Measurements from ENCODE around the gene BCL2L13.

BCL2L13 gene

GRCh38 chr22:17638432-17639246, at the start of gene BCL2L13:
TSS of gene BCL2L13 (plus strand) at chr22:17638757. CDS start at chr22:17655712, 16,955 bp downstream.
- peak; percentile 76 to 90 (median 78) for DNase-seq (ENCODE audit: low read depth in 2 of 3, low spot score in 2 of 3)

- no peak for DNase-seq (ENCODE audit: low read depth in 2 of 3, low spot score in 2 of 3)
Measured at GRCh38 chr22:17589810-17590375, 48.7 kb upstream of the BCL2L13 start.

- DNase-seq (ENCODE audit: low read depth in 2 of 3, low spot score in 2 of 3) = no peak
Measured at GRCh38 chr22:17590586-17590985, 48.0 kb upstream of the BCL2L13 start.

GRCh38 chr22:17592201-17592600, 46.4 kb upstream of the BCL2L13 start:
- no peak for DNase-seq (ENCODE audit: low read depth in 2 of 3, low spot score in 2 of 3)

- no peak for DNase-seq (ENCODE audit: low read depth in 2 of 3, low spot score in 2 of 3)
Measured at GRCh38 chr22:17596226-17596625, 42.3 kb upstream of the BCL2L13 start.

- no peak for DNase-seq (ENCODE audit: low read depth in 2 of 3, low spot score in 2 of 3)
Measured at GRCh38 chr22:17597217-17597616, 41.3 kb upstream of the BCL2L13 start.

GRCh38 chr22:17598318-17598717, 40.2 kb upstream of the BCL2L13 start:
- no peak for DNase-seq (ENCODE audit: low read depth in 2 of 3, low spot score in 2 of 3)

- DNase-seq (ENCODE audit: low read depth in 2 of 3, low spot score in 2 of 3) = no peak
Measured at GRCh38 chr22:17601031-17601430, 37.5 kb upstream of the BCL2L13 start.

GRCh38 chr22:17603668-17604067, 34.9 kb upstream of the BCL2L13 start:
- no peak for DNase-seq (ENCODE audit: low read depth in 2 of 3, low spot score in 2 of 3)

GRCh38 chr22:17606496-17606895, 32.1 kb upstream of the BCL2L13 start:
- no peak for DNase-seq (ENCODE audit: low read depth in 2 of 3, low spot score in 2 of 3)

GRCh38 chr22:17607891-17608521, 30.6 kb upstream of the BCL2L13 start:
- DNase-seq (ENCODE audit: low read depth in 2 of 3, low spot score in 2 of 3) = no peak

- DNase-seq (ENCODE audit: low read depth in 2 of 3, low spot score in 2 of 3) = no peak
Measured at GRCh38 chr22:17612057-17612456, 26.5 kb upstream of the BCL2L13 start.

- DNase-seq (ENCODE audit: low read depth in 2 of 3, low spot score in 2 of 3) = no peak
Measured at GRCh38 chr22:17613280-17613679, 25.3 kb upstream of the BCL2L13 start.

- DNase-seq (ENCODE audit: low read depth in 2 of 3, low spot score in 2 of 3) = no peak
Measured at GRCh38 chr22:17627961-17628405, 10.6 kb upstream of the BCL2L13 start.

- peak; percentile 72 to 82 (median 74) for DNase-seq (ENCODE audit: low read depth in 2 of 3, low spot score in 2 of 3)
Measured at GRCh38 chr22:17628406-17629172, 10.0 kb upstream of the BCL2L13 start, which contains the start of gene ATP6V1E1. TSS of gene ATP6V1E1 (minus strand) at chr22:17628749. CDS start at chr22:17628635, 114 bp downstream.

GRCh38 chr22:17629173-17629489, 9.4 kb upstream of the BCL2L13 start:
- no peak for DNase-seq (ENCODE audit: low read depth in 2 of 3, low spot score in 2 of 3)

GRCh38 chr22:17629641-17630040, 8.9 kb upstream of the BCL2L13 start:
- no peak for DNase-seq (ENCODE audit: low read depth in 2 of 3, low spot score in 2 of 3)

GRCh38 chr22:17631076-17631565, 7.4 kb upstream of the BCL2L13 start:
- DNase-seq (ENCODE audit: low read depth in 2 of 3, low spot score in 2 of 3) = no peak

GRCh38 chr22:17633217-17633997, 5.2 kb upstream of the BCL2L13 start:
- no peak for DNase-seq (ENCODE audit: low read depth in 2 of 3, low spot score in 2 of 3)

GRCh38 chr22:17633998-17634323, 4.6 kb upstream of the BCL2L13 start:
- DNase-seq (ENCODE audit: low read depth in 2 of 3, low spot score in 2 of 3) = no peak

- no peak for DNase-seq (ENCODE audit: low read depth in 2 of 3, low spot score in 2 of 3)
Measured at GRCh38 chr22:17634696-17635095, 3.9 kb upstream of the BCL2L13 start.

All from activated CD8-positive, alpha-beta memory T cell treated with anti-CD3 and anti-CD28 coated beads for 48 hours (primary cell).